ENCODE data around the gene CALHM6. TPM values are rescaled to one million over a fixed set of nuclear protein-coding genes. Genes with fewer than 3 reads are reported as not detected.
"Not testable (repeated sequence)": the region's sequence is repeated elsewhere in the genome, so short reads cannot be mapped to it uniquely, and the experiment has no call there.

CALHM6 gene
- total RNA-seq, 5 donors from 2014 or later (not counting 1 experiment from before 2014, with no cell fraction given) = 0.53 to 15.4 (median 3.8) TPM

DNA sequence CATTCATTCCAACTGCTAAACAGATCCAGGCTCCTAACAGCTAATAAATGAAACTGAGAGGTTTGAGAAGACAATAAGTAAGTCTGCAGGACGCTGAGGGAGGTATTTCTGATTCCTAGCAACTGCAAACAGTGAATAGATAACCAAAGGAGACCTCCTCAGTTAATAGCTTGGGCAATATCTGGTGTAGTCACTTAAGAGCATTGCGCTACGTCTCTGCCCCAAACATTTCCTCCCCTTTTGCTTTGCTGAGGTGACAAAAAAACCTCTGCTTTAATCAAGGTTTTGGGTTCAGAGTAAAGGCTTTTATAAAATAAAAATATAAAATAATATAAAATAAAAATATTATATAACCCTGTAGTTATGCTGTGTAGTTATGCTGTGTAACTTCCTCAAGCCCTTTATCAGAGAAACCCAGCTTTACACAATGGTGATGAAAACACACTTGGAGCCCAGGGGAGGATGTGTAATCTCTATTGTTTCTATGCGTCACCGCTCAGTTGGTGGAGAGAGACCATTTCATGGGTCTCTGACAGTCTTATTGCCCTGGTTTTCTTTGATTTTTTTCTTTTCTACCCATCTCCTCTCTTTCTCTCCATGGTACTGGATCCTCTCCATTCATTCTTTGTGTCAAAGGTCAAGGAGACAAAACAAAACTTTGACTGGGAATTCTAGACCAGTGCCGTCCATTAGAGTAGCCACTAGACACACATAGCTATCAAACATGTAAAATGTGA is 31.3 kb downstream of the CALHM6 start:
- H3K27ac Mint-ChIP-seq = no peak overlapping the region
- no peaks in the 10 kb centered on the region for H3K4me1 Mint-ChIP-seq
- H3K9me3 Mint-ChIP-seq = peaks cover 0 to 11% (median 0%) of the 10 kb centered on the region in 3 donors
- Histone ChIP-seq H3K9me3 (no peaks in the 10 kb centered on the region), H3K4me1 (ENCODE audit: control insufficient read depth in 1 of 2, extremely low read depth in 1 of 2, insufficient read depth in 2 of 2, low read length in 2 of 2) (no peaks in the 10 kb centered on the region), H3K27ac (ENCODE audit: low read length) (no peak overlapping the region), H3K4me3 (ENCODE audit: control insufficient read depth in 1 of 2, extremely low read depth in 1 of 2, low read length in 1 of 2) (no peak overlapping the region), H3K27me3 (replicated peaks in 1 of 2; ENCODE audit: control insufficient read depth in 2 of 2, extremely low read depth in 1 of 2, insufficient read depth in 2 of 2, low read length in 1 of 2) (no peaks in the 10 kb centered on the region), H3K36me3 (ENCODE audit: control insufficient read depth in 2 of 2, extremely low read depth in 1 of 2, insufficient read depth in 1 of 2, low read length in 1 of 2) (no peaks in the 10 kb centered on the region)
- peaks cover 0 to 24% of the 10 kb centered on the region in 2 donors for H3K27me3 Mint-ChIP-seq
- ChIA-PET CTCF (interaction anchor here in 1 of 2 donors (0.6 kb wide), 1 partner anchor 156 kb away, joined by 4 read pairs; no protein-coding TSS in a partner anchor), POLR2A (no interaction called here)
- ATAC-seq (replicated peaks in 1 of 4) = no peak
- no CpG with 5 or more reads among the region's 6 CpGs for WGBS (ENCODE audit: insufficient coverage)
- DNase-seq = no peak
- no peak overlapping the region for H3K4me3 Mint-ChIP-seq
- H3K36me3 Mint-ChIP-seq = peaks cover 3% of the 10 kb centered on the region

DNA sequence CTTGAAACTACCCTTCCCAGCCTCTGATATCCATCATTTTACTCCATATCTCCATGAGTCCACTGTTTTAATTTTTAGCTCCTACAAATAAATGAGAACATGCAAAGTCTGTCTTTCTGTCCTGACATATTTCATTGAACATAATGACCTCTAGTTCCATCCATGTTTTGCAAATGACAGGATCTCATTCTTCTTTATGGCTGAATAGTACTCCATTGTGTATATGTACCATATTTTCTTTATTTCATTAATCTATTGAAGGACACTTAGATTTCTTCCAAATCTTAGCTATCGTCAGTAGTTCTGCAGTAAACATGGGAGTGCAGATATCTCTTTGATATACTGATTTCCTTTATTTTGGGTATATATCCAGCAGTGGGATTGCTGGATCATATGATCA is 34.0 kb downstream of the CALHM6 start:
- H3K9me3 ChIP-seq; H3K27me3 ChIP-seq (replicated peaks in 1 of 2; ENCODE audit: control insufficient read depth in 2 of 2, extremely low read depth in 1 of 2, insufficient read depth in 2 of 2, low read length in 1 of 2); H3K4me3 Mint-ChIP-seq; POLR2A ChIA-PET; H3K36me3 ChIP-seq (ENCODE audit: control insufficient read depth in 2 of 2, extremely low read depth in 1 of 2, insufficient read depth in 1 of 2, low read length in 1 of 2); H3K4me1 ChIP-seq (ENCODE audit: control insufficient read depth in 1 of 2, extremely low read depth in 1 of 2, insufficient read depth in 2 of 2, low read length in 2 of 2); H3K27ac ChIP-seq (ENCODE audit: low read length); H3K9me3 Mint-ChIP-seq; H3K36me3 Mint-ChIP-seq; DNase-seq; H3K27ac Mint-ChIP-seq; ATAC-seq (replicated peaks in 1 of 4); H3K4me1 Mint-ChIP-seq; H3K4me3 ChIP-seq (ENCODE audit: control insufficient read depth in 1 of 2, extremely low read depth in 1 of 2, low read length in 1 of 2): not testable (repeated sequence)
- no CpG with 5 or more reads among the region's 1 CpG for WGBS (ENCODE audit: insufficient coverage)
- CTCF ChIA-PET = interaction anchor here in 1 of 2 donors (1.3 kb wide), 1 partner anchor 172 kb away, joined by 3 read pairs; no protein-coding TSS in a partner anchor
- H3K27me3 Mint-ChIP-seq = peaks cover 0 to 21% of the 10 kb centered on the region in 2 donors

GRCh38 chr6:116497113-116497676 is 36.0 kb downstream of the CALHM6 start:
- peaks cover 0 to 11% (median 3%) of the 10 kb centered on the region in 3 donors for H3K9me3 Mint-ChIP-seq
- POLR2A ChIA-PET = interaction anchor here (0.6 to 0.7 kb wide), 2 partner anchors 375 to 1983 kb away, joined by 3 read pairs; no protein-coding TSS in a partner anchor
- no peak overlapping the region for H3K27ac Mint-ChIP-seq
- DNase-seq = no peak
- H3K27me3 Mint-ChIP-seq = peaks cover 3 to 30% of the 10 kb centered on the region in 2 donors
- 74% methylated on average over 3 of the region's 3 CpGs for WGBS (ENCODE audit: insufficient coverage)
- H3K4me1 Mint-ChIP-seq = peaks cover 0 to 14% (median 8%) of the 10 kb centered on the region in 3 donors
- Histone ChIP-seq H3K4me3 (ENCODE audit: control insufficient read depth in 1 of 2, extremely low read depth in 1 of 2, low read length in 1 of 2) (no peak overlapping the region), H3K9me3 (no peaks in the 10 kb centered on the region), H3K27me3 (replicated peaks in 1 of 2; ENCODE audit: control insufficient read depth in 2 of 2, extremely low read depth in 1 of 2, insufficient read depth in 2 of 2, low read length in 1 of 2) (peaks cover 0 to 12% of the 10 kb centered on the region in 2 experiments), H3K4me1 (ENCODE audit: control insufficient read depth in 1 of 2, extremely low read depth in 1 of 2, insufficient read depth in 2 of 2, low read length in 2 of 2) (peaks cover 2 to 5% of the 10 kb centered on the region in 2 experiments), H3K27ac (ENCODE audit: low read length) (no peak overlapping the region), H3K36me3 (ENCODE audit: control insufficient read depth in 2 of 2, extremely low read depth in 1 of 2, insufficient read depth in 1 of 2, low read length in 1 of 2) (no peaks in the 10 kb centered on the region)
- no peak overlapping the region for H3K4me3 Mint-ChIP-seq
- ATAC-seq (replicated peaks in 1 of 4) = no peak
- CTCF ChIA-PET = interaction anchor here in 1 of 2 donors (0.7 kb wide), 1 partner anchor 66 kb away, joined by 3 read pairs; no protein-coding TSS in a partner anchor
- H3K36me3 Mint-ChIP-seq = peaks cover 3% of the 10 kb centered on the region

- no peaks in the 10 kb centered on the region for H3K36me3 ChIP-seq (ENCODE audit: control insufficient read depth in 2 of 2, extremely low read depth in 1 of 2, insufficient read depth in 1 of 2, low read length in 1 of 2)
- Mint-ChIP-seq H3K4me3 (peak overlapping the region in 1 of 3 donors; percentile 41), H3K9me3 (peaks cover 0 to 13% (median 10%) of the 10 kb centered on the region in 3 donors), H3K27me3 (peaks cover 7 to 49% of the 10 kb centered on the region in 2 donors), H3K4me1 (peaks cover 0 to 17% (median 8%) of the 10 kb centered on the region in 3 donors), H3K27ac (no peak overlapping the region), H3K36me3 (no peaks in the 10 kb centered on the region)
- H3K27me3 ChIP-seq (replicated peaks in 1 of 2; ENCODE audit: control insufficient read depth in 2 of 2, extremely low read depth in 1 of 2, insufficient read depth in 2 of 2, low read length in 1 of 2) = peaks cover 0 to 12% of the 10 kb centered on the region in 2 experiments
- peak in 22 of 35 experiments; percentile 0 to 52 (median 7) for DNase-seq
- ChIA-PET POLR2A (no interaction called here), CTCF (no interaction called here)
- 58% methylated on average over 7 of the region's 9 CpGs for WGBS (ENCODE audit: insufficient coverage)
- H3K27ac ChIP-seq (ENCODE audit: low read length) = no peak overlapping the region
- no peaks in the 10 kb centered on the region for H3K9me3 ChIP-seq
- ATAC-seq (replicated peaks in 1 of 4) = peak in 2 of 4 experiments; percentile 62 to 80
- H3K4me1 ChIP-seq (ENCODE audit: control insufficient read depth in 1 of 2, extremely low read depth in 1 of 2, insufficient read depth in 2 of 2, low read length in 2 of 2) = peaks cover 2 to 5% of the 10 kb centered on the region in 2 experiments
- H3K4me3 ChIP-seq (ENCODE audit: control insufficient read depth in 1 of 2, extremely low read depth in 1 of 2, low read length in 1 of 2) = no peak overlapping the region
Observed at GRCh38 chr6:116500969-116501433, 39.8 kb downstream of the CALHM6 start.

DNA sequence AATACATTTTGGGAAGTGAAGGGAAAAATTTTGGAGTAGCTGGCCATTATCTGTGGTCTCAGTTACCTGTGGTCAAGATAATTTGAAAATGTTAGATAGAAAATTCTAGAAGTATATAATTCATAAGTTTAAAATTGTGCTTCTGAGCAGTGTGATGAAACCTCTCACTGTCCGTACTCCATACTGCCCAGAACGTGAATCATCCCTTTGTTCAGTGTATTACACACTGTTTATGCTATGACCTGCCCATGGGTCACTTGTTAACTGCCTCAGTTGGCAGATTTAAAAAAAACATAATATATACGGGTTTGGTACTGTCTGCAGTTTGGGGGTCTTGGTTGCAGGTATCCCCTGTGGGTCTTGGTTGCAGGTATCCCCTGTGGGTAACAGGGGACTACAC is 46.1 kb downstream of the CALHM6 start:
- Histone ChIP-seq H3K4me1 (ENCODE audit: control insufficient read depth in 1 of 2, extremely low read depth in 1 of 2, insufficient read depth in 2 of 2, low read length in 2 of 2) (no peaks in the 10 kb centered on the region), H3K9me3 (no peaks in the 10 kb centered on the region), H3K4me3 (ENCODE audit: control insufficient read depth in 1 of 2, extremely low read depth in 1 of 2, low read length in 1 of 2) (no peak overlapping the region), H3K27me3 (replicated peaks in 1 of 2; ENCODE audit: control insufficient read depth in 2 of 2, extremely low read depth in 1 of 2, insufficient read depth in 2 of 2, low read length in 1 of 2) (no peaks in the 10 kb centered on the region), H3K27ac (ENCODE audit: low read length) (no peak overlapping the region), H3K36me3 (ENCODE audit: control insufficient read depth in 2 of 2, extremely low read depth in 1 of 2, insufficient read depth in 1 of 2, low read length in 1 of 2) (no peaks in the 10 kb centered on the region)
- ChIA-PET POLR2A (no interaction called here), CTCF (no interaction called here)
- no peaks in the 10 kb centered on the region for H3K36me3 Mint-ChIP-seq
- H3K4me1 Mint-ChIP-seq = peaks cover 0 to 2% (median 0%) of the 10 kb centered on the region in 3 donors
- peaks cover 3 to 20% (median 10%) of the 10 kb centered on the region in 3 donors for H3K9me3 Mint-ChIP-seq
- peaks cover 3 to 29% of the 10 kb centered on the region in 2 donors for H3K27me3 Mint-ChIP-seq
- no peak for DNase-seq
- WGBS (ENCODE audit: insufficient coverage) = no CpG with 5 or more reads among the region's 3 CpGs
- no peak for ATAC-seq (replicated peaks in 1 of 4)
- no peak overlapping the region for H3K27ac Mint-ChIP-seq
- no peak overlapping the region for H3K4me3 Mint-ChIP-seq

- no peak overlapping the region for H3K4me3 ChIP-seq (ENCODE audit: control insufficient read depth in 1 of 2, extremely low read depth in 1 of 2, low read length in 1 of 2)
- no peaks in the 10 kb centered on the region for H3K36me3 ChIP-seq (ENCODE audit: control insufficient read depth in 2 of 2, extremely low read depth in 1 of 2, insufficient read depth in 1 of 2, low read length in 1 of 2)
- H3K9me3 ChIP-seq = no peaks in the 10 kb centered on the region
- CTCF ChIA-PET = no interaction called here
- Mint-ChIP-seq H3K36me3 (no peaks in the 10 kb centered on the region), H3K4me3 (no peak overlapping the region), H3K4me1 (no peaks in the 10 kb centered on the region), H3K9me3 (peaks cover 3 to 18% (median 5%) of the 10 kb centered on the region in 3 donors), H3K27ac (no peak overlapping the region), H3K27me3 (peaks cover 1 to 21% of the 10 kb centered on the region in 2 donors)
- no peaks in the 10 kb centered on the region for H3K27me3 ChIP-seq (replicated peaks in 1 of 2; ENCODE audit: control insufficient read depth in 2 of 2, extremely low read depth in 1 of 2, insufficient read depth in 2 of 2, low read length in 1 of 2)
- ATAC-seq (replicated peaks in 1 of 4) (no peak), DNase-seq (no peak)
- POLR2A ChIA-PET = no interaction called here
- no peaks in the 10 kb centered on the region for H3K4me1 ChIP-seq (ENCODE audit: control insufficient read depth in 1 of 2, extremely low read depth in 1 of 2, insufficient read depth in 2 of 2, low read length in 2 of 2)
- H3K27ac ChIP-seq (ENCODE audit: low read length) = no peak overlapping the region
Observed at GRCh38 chr6:116508527-116508926, 47.4 kb downstream of the CALHM6 start.

Measured in T-cell (primary cell).